ENCODE data around the gene TECTA.
"Not testable (repeated sequence)": the region's sequence is repeated elsewhere in the genome, so short reads cannot be mapped to it uniquely, and the experiment has no call there.

TECTA gene

DNA sequence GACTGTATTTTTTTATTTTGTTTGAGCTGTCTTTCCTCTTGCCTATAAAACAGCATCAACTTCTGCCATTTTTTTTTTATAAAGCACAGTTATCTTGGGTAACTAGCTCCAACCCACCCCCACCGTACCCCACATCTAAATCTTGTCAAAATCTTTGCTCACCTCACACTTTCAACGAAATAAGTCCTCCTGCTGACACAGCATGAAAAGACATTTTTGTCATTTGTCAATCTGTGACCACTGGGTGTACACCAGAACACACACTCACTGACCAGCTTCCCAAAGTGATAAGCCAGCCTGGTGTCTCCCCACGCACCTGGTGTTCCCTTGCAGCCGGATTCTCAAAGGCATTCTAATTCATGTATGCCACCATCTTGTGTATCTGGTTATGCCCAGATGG lies 1.7 kb upstream of the TECTA start:
- DNase-seq: no peak

DNA sequence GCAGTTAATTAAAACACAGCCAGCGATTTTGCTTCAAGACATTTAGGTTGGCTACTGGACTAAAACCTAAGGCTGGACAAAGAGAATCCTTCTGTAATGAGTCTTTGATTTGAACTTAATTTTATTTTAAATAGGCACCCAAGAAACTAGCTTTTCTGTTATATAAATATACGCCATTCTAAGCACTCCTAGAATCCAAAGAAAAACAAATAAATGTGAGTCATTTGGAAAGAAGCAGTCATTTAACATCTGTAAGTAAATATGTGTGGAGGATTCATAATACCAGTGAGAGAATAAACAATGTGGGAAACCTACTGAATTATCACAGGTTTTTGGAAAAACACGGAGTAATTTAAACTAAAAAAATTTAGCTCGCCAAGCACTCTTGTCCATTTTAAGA lies 1.2 kb upstream of the TECTA start:
- no peak for DNase-seq

DNA sequence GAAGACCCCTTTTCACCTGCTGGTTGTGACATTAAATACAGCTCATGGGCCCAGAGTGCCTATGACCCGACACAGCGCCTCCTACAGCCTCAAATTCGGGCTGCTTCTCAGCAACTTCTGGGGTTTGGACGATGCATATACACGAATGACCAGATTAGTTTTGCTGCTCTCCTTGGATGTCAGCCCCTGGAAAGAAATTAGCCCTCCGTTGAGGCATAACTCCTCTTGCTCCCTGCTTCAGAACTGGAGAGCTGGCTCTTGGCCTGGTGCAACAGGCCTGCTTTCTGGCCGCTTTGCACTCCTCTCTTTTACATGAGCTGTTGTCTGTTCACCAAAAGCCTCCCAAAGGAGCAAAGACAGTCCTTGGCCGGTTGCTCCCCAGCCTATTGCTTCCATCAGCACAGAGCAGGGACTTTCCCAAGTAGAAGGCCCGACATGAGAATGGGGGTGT lies 3.3 kb downstream of the TECTA start:
- peak; percentile 79 for DNase-seq

DNA sequence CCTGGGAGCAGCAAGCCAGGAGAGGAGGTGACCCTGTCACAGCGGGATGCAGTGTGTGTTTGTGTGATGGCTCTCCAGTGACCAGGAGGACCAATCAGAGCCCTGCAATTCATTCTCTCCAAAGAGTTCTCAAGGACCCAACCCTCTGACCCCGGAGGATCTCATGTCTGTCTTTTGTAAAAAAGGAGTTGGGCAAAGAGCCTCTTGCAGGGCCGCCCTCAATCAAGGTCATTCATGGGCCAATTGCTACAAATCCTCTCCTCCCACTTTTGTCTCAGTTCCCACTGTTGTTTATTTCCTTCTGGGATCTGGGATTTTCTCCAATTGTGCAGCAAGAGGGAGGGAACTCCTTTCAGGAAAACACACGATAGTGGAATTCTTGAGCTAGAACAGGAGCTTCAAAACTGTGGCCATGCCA lies 4.0 kb downstream of the TECTA start:
- DNase-seq: peak; percentile 82

DNA sequence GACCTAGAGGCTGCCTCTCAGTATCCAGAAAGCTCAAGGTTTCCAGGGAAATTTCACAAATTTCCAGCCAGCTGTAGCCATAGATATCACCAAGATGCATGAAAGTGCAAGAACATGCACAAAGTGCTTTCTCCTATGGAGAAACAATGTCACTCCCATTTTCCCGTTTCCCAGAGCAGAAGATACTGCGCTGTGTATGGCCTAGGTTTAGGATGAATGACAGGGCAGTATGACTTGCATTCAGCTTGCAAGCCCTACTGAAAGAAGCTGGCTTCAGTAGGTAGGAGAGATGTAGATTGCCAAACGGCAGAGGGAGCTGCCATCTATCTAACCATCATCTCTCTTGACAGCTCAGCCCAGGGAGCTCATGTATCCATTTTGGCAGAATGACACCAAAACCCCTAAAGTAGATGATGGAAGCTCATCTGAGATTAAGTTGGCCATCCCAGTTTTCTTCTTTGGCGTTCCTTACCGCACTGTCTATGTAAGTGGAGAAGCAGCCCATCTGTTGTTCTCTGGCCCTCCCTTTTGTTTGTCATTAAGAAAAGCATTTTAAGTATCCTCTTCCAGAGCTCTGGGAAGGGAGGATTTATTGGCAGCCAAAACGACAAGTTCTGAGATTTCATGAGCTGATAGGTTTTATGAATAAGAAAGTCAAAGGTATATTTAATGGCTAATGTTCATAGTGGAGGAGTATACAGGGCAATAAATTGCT lies 4.6 kb downstream of the TECTA start:
- DNase-seq: peak; percentile 48

DNA sequence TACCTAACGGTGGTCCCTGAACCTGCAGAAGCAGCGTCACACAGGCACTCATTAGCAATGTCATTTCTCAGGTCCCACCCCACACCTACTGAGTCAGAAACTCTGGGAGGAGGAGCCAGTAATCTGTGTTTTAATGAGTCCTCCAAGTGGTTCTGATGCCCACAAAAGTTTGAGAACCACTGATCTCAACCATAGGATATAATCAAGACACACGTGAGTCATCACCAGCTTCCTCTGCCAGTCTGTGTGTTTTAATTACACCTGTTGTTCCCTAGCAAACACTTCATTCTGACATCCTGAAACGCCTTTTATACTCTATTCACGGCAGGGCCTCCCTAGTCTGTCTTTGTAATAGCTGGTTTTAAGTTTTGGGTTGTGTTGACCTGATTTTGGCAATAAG lies 5.8 kb downstream of the TECTA start:
- DNase-seq: no peak

DNA sequence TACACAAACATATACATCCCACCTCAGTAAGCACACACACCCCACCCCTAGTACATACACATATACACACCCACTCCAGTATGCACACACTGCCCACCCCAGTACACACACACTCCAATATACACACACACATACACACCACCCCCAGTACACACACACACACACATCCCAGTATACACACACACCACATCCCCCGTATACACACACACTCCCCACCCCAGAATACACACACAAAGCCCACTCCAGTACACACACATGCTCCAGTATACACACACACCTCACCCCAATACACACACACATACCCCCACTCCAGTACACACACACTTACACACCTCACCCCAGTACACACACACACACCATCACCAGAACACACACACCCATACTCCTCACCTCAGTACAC lies 7.4 kb downstream of the TECTA start:
- DNase-seq: no peak

DNA sequence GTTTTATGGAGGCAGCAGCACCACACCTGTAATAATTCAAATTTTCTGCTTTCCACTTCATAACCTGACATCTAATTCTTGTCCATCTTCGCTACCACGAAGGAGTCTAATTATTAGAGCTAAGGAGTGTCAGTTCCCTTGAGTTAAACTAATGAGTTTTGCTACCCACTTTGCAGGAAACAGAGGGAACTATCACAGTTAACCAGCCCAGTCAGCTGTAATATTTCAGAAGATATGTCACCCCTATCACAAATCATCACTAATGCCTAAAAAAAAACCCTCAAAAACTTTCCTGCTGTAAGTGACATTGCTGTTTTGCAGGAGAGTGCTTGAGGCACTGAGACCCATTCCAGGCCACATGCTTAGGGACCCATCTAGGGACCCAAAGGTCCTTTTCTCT lies 8.4 kb downstream of the TECTA start:
- DNase-seq: no peak

DNA sequence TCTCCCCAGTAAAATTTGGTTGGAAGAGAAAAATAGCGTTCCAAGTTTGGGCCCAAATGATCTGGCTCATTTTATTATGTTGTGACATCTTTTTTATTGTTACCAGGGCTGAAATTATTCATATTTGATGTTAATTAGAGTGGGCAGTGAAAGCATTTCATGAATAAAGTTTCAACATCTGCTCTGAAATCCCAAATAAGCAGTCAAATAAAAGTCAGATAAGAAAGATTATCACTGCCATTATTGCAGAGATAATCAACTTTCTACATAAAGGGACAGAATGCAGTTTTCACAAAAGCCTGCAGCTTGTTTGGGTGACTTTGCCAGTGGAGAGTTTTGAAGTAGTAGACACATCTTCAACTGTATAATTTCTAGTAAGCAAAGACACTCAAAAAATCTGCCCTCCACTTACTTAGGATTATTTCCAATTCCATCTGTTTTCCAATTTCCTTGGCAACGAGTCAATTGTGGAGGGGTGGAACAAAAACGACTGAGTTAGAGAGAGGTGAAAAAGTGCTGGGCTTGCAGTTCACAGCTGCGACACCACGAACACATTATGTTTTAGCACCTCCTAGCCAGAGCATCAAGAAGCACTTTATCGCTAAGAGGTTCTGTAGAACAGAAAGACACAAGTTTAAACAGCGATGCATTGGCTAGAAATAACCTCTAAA lies 9.0 kb downstream of the TECTA start:
- DNase-seq: no peak

DNA sequence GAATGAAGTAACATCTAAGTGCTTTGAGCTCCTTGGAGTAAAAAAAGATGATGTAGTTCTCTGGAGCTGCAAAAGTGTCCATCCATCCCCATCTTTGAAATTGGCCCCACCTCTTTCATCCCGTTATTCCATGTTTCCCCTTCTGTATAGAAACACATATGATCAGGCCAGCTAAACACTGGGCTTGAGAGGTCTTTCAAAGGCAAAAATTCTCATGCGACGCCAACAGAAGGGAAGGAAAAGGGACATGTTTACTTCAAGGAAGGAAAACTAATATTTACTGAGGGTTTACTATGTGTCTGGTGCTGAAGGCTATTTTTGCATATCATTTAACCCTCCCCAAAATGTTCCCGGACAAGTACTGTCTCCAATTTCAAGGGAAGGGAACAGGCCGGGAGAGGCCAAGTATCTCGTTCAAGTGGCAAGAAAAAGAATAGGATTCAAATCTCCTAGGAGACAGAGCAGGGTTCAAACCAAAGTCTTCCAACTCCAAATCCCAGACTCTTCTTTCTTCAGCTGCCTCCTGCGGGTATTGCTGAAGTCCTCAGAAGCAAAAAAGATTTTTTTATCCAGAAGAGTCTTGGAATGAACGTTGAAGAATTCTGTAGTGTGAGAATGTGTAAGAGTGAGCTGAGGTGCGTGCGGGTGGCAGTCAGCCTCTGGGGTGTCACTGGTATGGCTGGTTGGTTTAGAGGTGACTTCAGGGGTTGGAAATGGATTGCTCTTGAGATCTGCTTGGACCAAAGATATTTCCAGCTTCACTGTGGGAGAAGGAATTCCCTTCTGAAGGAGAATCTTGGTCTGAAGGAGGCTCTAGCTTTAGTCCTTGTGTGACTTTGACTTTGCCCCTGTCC lies 10.1 kb downstream of the TECTA start:
- DNase-seq: no peak

DNA sequence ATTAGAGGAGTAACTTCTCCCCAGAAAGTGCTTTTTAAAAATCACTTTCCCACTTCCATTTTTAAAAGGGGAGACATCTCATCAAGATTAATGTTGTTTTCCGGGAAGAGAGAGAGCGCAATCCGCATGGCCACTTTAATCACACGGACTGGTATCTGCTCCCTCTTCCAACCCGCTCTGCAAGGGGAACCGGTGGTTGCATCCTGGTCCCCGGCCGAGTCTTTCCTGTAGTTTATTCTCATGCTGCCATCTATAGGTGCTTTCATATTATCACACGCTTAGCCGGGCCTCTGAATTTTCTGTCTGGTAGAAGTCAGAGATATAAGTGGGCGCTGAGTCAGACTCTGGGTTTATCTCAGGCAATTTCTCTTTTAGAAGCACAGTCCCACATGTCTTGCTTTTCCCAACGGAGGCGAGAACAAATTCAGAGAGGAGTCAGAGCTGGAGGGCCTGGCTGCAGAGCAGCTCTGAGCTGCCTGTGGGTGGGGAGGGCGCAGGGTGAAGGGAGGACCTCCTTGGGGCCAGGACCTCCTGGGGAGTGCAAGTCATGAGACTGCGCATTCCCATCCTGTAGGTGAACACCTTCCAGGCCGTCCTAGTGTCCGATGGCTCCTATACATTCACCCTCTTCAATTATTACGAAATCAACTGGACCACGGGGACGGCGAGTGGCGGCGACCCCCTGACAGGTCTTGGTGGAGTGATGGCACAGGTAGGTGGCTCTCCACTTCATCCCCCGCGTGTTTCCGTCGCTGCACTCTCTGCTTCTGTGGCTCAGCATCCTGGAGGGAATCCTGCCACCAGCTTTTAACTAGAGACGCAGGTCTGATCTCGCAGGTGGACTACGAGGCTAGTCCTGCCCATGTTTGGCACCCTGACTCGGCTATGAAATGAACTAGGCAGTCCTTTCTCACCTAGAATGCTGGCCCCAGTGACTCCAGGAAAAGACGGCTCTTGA lies 11.7 kb downstream of the TECTA start:
- DNase-seq: peak; percentile 66

DNA sequence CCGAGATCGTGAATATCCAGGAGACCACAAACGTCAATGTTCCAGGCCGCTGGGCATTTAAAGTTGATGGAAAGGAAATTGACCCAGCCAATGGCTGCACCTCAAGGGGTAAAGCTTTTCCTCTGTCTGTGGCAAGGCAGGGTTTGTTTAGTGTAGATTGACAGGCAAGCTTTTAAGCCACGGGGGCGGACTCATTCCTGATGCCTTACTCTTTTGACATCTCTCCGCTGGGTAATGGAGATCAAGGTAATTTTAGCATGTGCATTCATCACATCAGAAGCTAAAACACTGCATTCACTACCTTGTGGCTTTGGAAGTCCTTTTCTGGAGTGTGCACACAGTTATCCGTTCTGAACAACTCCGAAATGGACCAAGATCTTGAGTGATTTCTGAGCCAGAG lies 12.6 kb downstream of the TECTA start:
- no peak for DNase-seq

DNA sequence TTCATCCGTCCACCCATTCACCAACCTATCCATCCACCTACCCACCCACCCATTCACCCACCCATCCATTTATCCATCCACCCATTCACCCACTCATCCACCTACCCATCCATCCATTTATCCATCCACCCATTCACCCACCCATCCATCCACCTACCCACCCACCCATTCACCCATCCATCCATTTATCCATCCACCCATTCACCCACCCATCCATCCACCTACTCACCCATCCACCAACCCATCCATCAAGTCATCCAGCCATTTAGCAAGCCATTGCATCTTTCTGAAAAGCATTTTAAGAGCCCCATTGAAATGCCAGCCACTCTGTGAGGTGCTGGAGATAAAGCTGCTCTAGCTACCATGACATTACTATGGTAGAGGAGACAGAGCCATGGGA lies 14.0 kb downstream of the TECTA start:
- DNase-seq: not testable (repeated sequence)

DNA sequence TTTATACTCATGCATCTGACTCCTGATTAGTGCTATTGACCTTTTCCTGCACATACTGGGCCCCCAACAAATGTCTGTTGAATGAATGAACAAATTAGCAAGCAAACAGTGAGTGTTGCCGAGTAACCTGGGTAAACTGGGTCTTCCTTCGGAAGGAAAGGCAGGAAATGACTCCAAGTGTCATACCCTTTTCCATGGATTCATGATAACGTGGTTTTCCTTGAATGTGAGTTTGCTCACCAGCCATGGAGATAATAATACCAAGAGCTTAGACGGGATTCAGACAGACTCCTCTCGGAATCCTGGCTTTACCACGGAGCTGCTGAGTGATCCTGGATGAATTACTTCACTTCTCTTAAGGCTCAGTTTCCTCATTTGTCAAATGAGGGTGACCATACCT lies 16.7 kb downstream of the TECTA start:
- DNase-seq: no peak

DNA sequence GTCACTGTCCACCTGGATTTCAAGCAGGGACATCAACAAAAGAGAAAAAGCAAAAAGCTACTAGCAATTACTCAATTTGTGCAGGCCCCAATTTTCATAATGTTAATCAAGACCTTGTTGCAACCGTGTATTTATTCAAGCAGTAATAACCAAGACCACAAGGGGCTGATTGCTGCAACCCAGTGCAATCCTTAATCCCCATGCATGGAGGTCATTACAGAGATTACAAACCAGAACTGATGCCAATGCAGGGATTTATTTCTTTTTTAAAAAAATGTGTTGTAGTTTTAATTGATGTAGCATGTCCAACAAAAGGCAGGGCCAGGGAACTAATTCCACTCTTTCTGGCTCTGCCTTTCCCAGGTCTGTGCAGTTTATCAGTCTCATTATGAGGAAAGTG lies 18.4 kb downstream of the TECTA start:
- no peak for DNase-seq

DNA sequence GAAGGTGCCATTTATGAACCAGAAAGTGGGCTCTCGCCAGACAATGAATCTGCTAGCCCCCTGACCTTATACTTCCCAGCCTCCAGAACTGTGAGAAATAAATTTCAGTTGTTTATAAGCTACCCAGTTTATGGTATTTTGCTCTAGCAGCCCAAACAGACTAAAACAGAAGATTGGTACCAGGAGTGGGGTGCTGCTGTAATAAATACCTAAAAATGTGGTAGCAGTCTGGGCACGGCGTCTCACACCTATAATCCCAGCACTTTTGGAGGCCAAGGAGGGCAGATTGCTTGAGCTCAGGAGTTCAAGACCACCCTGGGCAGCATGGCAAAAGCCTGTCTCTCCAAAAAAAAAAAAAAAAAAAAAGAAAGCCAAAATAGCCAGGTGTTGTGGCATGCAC lies 21.3 kb downstream of the TECTA start:
- no peak for DNase-seq

DNA sequence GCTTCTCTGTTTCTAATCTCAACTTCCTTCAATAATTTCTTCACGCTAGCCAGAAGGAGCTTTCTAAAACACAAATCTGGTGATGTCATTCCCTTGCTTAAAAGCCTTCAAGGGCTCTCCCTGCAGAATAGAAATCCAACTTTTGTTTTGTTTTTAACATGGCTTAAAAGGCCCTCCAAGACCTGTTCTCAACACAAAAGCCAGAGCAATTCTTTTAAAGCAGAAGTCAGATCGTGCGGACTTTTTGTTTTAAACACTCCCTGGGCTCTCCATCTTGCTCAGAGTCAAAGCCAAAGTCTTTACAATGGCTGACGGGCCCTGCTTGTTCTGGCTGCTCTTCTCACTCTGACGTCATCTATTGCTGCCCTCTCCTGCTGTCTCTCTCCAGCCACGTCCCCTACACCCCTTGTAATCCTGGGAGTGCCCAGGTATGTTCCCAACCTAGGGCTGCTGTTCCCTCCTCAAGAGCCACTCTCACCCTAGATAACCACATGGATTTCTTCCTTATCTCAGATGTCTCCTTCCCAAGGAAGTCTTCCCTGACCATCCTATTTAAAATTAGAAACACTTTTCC lies 22.5 kb downstream of the TECTA start:
- no peak for DNase-seq

DNA sequence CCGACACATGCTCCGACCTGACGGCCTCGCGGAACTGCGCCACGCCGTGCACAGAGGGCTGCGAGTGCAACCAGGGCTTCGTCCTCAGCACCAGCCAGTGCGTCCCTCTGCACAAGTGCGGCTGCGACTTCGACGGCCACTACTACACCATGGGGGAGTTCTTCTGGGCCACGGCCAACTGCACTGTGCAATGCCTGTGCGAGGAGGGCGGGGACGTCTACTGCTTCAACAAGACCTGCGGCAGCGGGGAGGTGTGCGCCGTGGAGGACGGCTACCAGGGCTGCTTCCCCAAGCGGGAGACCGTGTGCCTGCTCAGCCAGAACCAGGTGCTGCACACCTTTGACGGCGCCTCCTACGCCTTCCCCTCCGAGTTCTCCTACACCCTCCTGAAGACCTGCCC lies 26.8 kb downstream of the TECTA start:
- DNase-seq: no peak

DNA sequence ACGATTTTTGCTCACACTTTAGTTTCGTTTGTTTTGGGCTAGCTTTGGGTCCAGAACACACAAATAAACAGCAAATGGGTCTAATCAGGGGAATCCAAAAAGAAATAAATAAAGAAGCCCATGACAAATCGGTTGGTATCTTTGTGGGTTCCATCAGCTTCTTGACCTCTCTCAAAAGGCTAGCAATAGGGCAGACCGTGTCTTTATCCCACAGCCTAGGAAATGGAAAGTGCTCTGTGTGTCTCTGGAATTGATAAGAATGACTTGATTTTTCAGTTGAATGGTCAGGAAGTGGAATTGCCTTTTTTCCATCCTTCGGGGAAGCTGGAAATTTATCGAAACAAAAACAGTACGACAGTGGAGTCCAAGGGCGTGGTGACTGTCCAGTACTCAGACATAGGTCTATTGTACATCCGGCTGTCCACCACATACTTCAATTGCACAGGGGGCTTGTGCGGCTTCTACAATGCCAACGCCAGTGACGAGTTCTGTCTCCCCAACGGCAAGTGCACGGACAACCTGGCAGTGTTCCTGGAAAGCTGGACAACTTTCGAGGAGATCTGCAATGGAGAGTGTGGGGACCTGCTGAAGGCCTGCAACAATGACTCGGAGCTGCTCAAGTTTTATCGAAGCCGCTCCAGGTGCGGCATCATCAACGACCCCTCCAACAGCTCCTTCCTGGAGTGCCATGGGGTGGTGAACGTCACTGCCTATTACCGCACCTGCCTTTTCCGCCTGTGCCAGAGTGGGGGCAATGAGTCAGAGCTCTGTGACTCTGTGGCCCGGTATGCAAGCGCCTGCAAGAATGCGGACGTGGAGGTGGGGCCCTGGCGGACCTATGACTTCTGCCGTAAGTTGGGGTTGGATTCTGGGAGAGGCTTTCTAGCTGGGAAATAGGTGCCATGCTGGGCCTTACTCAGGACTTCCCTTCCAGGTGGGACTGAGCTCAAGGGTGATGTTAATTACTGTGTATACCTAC lies 28.6 kb downstream of the TECTA start:
- DNase-seq: no peak

DNA sequence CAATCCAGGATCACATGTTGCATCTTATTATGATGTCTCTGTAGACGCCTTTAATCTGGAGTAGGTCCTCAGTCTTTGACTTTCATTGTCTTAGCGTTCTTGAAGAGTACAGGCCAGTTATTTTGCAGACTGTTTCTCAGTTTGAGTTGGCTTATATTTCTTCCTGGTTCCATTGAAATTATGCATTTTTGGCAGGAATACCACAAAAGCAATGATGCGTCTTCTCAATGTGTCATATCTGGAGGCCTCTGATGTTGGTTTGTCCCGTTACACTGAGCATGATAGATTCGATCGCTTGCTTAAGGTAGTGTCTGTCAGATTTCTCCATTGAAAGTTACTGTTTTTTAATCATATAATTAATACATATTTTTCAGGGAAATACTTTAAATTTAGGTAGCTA lies 30.6 kb downstream of the TECTA start:
- DNase-seq: no peak

Data from femur (tissue), 1 donor.